Measurements from ENCODE around the gene SLC12A5. TPM values are rescaled to one million over a fixed set of nuclear protein-coding genes. Genes with fewer than 3 reads are reported as not detected.

The SLC12A5 gene
- total RNA-seq, 1 donor from 2014 or later: 1.2 TPM

DNA sequence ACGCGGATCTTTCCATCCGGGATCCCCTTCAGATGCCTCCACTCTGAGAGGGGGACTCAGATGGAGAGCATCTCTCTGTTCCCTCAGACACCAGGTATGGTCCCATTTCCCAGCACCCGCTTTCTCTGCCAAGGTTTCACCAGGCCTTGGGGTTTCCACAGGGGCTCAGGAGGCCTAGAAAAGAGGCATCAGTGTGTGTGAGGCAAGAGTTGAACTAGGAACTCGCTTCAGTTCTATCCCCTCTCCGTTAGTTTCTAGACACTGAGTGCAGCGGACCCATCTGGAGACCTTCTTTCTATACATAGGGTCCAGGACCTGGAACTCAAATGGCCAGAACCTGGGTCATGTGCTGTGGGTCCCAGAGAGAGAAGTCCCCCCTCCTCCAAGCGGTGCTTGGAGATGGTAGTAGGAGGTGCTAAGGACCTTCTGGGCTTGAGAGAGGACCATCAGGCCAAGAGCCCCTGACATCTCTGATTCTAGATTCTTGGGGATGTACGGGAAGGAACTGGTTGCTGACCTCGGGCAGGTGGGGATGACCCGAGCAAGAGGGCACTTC is 2.1 kb downstream of the SLC12A5 start:
- ATAC-seq (no peak), DNase-seq (no peak)
- no peaks in the 10 kb centered on the region for H3K9me3 ChIP-seq
- TF ChIP-seq, protein P1, sequence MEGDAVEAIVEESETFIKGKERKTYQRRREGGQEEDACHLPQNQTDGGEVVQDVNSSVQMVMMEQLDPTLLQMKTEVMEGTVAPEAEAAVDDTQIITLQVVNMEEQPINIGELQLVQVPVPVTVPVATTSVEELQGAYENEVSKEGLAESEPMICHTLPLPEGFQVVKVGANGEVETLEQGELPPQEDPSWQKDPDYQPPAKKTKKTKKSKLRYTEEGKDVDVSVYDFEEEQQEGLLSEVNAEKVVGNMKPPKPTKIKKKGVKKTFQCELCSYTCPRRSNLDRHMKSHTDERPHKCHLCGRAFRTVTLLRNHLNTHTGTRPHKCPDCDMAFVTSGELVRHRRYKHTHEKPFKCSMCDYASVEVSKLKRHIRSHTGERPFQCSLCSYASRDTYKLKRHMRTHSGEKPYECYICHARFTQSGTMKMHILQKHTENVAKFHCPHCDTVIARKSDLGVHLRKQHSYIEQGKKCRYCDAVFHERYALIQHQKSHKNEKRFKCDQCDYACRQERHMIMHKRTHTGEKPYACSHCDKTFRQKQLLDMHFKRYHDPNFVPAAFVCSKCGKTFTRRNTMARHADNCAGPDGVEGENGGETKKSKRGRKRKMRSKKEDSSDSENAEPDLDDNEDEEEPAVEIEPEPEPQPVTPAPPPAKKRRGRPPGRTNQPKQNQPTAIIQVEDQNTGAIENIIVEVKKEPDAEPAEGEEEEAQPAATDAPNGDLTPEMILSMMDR (IDR thresholded peaks at IDR 0.05): no peak
- intact Hi-C loops (cut with DNase I): no loop called here
- H3K4me3 ChIP-seq: no peak overlapping the region
- H3K27me3 ChIP-seq (ENCODE audit: low read depth): peaks cover 87% of the 10 kb centered on the region
- no peak overlapping the region for H3K27ac ChIP-seq
- H3K36me3 ChIP-seq: no peaks in the 10 kb centered on the region
- no peaks in the 10 kb centered on the region for H3K4me1 ChIP-seq

GRCh38 chr20:46031701-46032254 is 2.8 kb downstream of the SLC12A5 start:
- no peaks in the 10 kb centered on the region for H3K4me1 ChIP-seq
- DNase-seq (no peak), ATAC-seq (no peak)
- TF ChIP-seq, protein P1 (IDR thresholded peaks at IDR 0.05): no peak
- H3K27ac ChIP-seq: no peak overlapping the region
- H3K4me3 ChIP-seq: no peak overlapping the region
- peaks cover 80% of the 10 kb centered on the region for H3K27me3 ChIP-seq (ENCODE audit: low read depth)
- no peaks in the 10 kb centered on the region for H3K36me3 ChIP-seq
- intact Hi-C loops (cut with DNase I): no loop called here
- no peaks in the 10 kb centered on the region for H3K9me3 ChIP-seq

- H3K9me3 ChIP-seq: no peaks in the 10 kb centered on the region
- H3K27me3 ChIP-seq (ENCODE audit: low read depth): peaks cover 59% of the 10 kb centered on the region
- H3K4me1 ChIP-seq: no peaks in the 10 kb centered on the region
- intact Hi-C loops (cut with DNase I): no loop called here
- ATAC-seq (no peak), DNase-seq (no peak)
- TF ChIP-seq, protein P1 (IDR thresholded peaks at IDR 0.05): no peak
- no peaks in the 10 kb centered on the region for H3K36me3 ChIP-seq
- H3K27ac ChIP-seq: no peak overlapping the region
- no peak overlapping the region for H3K4me3 ChIP-seq
Measured at GRCh38 chr20:46034039-46034438, 5.0 kb downstream of the SLC12A5 start.

GRCh38 chr20:46035253-46035652 is 6.2 kb downstream of the SLC12A5 start:
- H3K36me3 ChIP-seq: no peaks in the 10 kb centered on the region
- H3K4me1 ChIP-seq: no peaks in the 10 kb centered on the region
- peaks cover 49% of the 10 kb centered on the region for H3K27me3 ChIP-seq (ENCODE audit: low read depth)
- no peak overlapping the region for H3K4me3 ChIP-seq
- no peak overlapping the region for H3K27ac ChIP-seq
- TF ChIP-seq, protein P1 (IDR thresholded peaks at IDR 0.05): no peak
- DNase-seq (no peak), ATAC-seq (no peak)
- intact Hi-C loops (cut with DNase I): no loop called here
- no peaks in the 10 kb centered on the region for H3K9me3 ChIP-seq

DNA sequence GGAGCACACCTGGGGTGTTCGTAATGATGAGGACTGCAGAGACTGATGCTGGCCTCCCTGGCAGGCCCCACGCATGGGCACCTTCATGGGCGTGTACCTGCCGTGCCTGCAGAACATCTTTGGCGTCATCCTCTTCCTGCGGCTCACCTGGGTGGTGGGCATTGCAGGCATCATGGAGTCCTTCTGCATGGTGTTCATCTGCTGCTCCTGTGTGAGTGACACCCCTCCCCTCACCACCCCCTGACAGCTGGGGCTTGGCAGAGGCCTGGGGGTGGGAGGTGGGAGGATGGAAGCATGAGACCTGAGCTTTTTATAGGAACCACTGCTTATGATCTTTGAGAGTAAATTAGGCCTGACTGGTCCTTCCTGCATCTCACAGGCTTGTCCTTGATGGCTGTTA is 6.7 kb downstream of the SLC12A5 start:
- Histone ChIP-seq H3K36me3 (no peaks in the 10 kb centered on the region), H3K4me1 (no peaks in the 10 kb centered on the region), H3K4me3 (no peak overlapping the region), H3K9me3 (no peaks in the 10 kb centered on the region), H3K27ac (no peak overlapping the region), H3K27me3 (ENCODE audit: low read depth) (peaks cover 44% of the 10 kb centered on the region)
- TF ChIP-seq, protein P1 (IDR thresholded peaks at IDR 0.05): no peak
- DNase-seq: no peak
- intact Hi-C loops (cut with DNase I): no loop called here
- ATAC-seq: no peak

Data from lower lobe of right lung (tissue), 2 donors.